ENCODE measurements around the gene YIF1B. TPM values are rescaled to one million over a fixed set of nuclear protein-coding genes. Genes with fewer than 3 reads are reported as not detected.
A peak's percentile ranks its signal among the peaks of the same experiment; 100 is the strongest.
"Not testable (repeated sequence)": the region's sequence is repeated elsewhere in the genome, so short reads cannot be mapped to it uniquely, and the experiment has no call there.

Gene YIF1B
- total and polyA plus RNA-seq, 2 experiments from 2014 or later = 61.5 to 140 TPM

DNA sequence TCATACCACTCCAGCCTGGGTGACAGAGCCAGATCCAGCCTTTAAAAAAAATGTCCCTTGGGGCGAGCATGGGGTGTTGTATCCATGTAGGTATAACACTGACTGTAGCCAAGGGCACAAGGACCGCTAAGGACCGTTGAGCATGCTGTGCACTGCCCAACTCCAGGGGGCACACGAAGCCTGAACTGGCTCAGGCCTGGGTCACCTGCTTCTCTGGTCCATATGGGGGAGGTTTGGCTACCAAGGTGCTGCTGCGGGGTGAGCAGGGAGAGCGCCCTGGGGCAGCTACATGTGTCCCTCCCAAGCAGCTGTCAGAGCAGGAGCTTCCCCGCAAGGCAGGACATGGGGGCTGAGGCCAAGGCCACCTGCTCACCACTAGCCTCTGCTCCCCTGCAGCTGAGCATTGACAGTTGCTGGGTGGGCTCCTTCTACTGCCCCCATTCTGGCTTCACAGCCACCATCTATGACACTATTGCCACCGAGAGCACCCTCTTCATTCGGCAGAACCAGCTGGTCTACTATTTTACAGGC is 36.2 kb upstream of the YIF1B start:
- Histone ChIP-seq H3K9me3 (ENCODE audit: low read depth) (no peaks in the 10 kb centered on the region), H3K36me3 (no peaks in the 10 kb centered on the region), H3K27me3 (no peaks in the 10 kb centered on the region), H3K4me3 (no peak overlapping the region), H3K4me1 (ENCODE audit: low read depth) (no peaks in the 10 kb centered on the region), H3K27ac (no peak overlapping the region)
- TF ChIP-seq, protein P1, sequence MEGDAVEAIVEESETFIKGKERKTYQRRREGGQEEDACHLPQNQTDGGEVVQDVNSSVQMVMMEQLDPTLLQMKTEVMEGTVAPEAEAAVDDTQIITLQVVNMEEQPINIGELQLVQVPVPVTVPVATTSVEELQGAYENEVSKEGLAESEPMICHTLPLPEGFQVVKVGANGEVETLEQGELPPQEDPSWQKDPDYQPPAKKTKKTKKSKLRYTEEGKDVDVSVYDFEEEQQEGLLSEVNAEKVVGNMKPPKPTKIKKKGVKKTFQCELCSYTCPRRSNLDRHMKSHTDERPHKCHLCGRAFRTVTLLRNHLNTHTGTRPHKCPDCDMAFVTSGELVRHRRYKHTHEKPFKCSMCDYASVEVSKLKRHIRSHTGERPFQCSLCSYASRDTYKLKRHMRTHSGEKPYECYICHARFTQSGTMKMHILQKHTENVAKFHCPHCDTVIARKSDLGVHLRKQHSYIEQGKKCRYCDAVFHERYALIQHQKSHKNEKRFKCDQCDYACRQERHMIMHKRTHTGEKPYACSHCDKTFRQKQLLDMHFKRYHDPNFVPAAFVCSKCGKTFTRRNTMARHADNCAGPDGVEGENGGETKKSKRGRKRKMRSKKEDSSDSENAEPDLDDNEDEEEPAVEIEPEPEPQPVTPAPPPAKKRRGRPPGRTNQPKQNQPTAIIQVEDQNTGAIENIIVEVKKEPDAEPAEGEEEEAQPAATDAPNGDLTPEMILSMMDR (IDR thresholded peaks at IDR 0.05; ENCODE audit: low read depth, low read length) = no peak
- no peak for DNase-seq (ENCODE audit: low read depth in 1 of 2, low spot score in 1 of 2)

DNA sequence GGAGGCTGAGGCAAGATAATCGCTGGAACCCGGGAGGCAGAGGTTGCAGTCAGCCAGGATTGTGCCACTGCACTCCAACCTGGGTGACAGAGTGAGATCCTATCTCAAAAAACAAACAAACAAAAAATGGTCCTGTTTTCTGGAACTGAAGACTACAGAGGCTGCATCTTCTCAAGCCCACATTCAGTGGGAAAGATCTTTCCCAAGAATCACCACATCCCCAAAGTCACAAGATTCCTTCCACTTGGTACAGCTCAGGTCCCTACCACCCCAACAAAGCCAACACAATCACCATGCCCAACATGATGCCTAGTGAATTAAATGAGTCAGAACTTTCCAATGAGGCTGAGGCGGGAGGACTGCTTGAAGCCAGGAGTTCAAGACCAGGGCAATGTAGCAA is 35.1 kb upstream of the YIF1B start:
- H3K4me3 ChIP-seq = no peak overlapping the region
- H3K36me3 ChIP-seq = no peaks in the 10 kb centered on the region
- no peaks in the 10 kb centered on the region for H3K9me3 ChIP-seq (ENCODE audit: low read depth)
- TF ChIP-seq, protein P1 (IDR thresholded peaks at IDR 0.05; ENCODE audit: low read depth, low read length) = no peak
- no peaks in the 10 kb centered on the region for H3K27me3 ChIP-seq
- no peaks in the 10 kb centered on the region for H3K4me1 ChIP-seq (ENCODE audit: low read depth)
- H3K27ac ChIP-seq = no peak overlapping the region
- DNase-seq (ENCODE audit: low read depth in 1 of 2, low spot score in 1 of 2) = no peak

DNA sequence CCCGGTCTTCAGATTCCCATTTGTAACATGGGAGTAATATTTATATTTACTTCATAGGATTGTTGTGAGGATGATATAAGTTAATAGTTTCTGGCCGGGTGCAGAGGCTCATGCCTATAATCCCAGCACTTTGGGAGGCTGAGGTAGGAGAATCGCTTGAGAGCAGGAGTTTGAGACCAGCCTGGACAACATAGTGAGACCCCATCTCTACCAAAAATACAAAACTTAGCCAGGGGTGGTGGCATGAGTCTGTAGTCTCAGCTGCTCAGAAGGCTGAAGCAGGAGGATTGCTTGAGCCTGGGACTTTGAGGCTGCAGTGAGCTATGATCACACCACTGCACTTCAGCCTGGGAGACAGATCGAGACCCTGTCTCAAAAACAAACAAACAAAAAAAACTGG is 31.1 kb upstream of the YIF1B start:
- no peaks in the 10 kb centered on the region for H3K4me1 ChIP-seq (ENCODE audit: low read depth)
- H3K27ac ChIP-seq = no peak overlapping the region
- H3K4me3 ChIP-seq = no peak overlapping the region
- no peaks in the 10 kb centered on the region for H3K9me3 ChIP-seq (ENCODE audit: low read depth)
- DNase-seq (ENCODE audit: low read depth in 1 of 2, low spot score in 1 of 2) = no peak
- TF ChIP-seq, protein P1 (IDR thresholded peaks at IDR 0.05; ENCODE audit: low read depth, low read length) = no peak
- no peaks in the 10 kb centered on the region for H3K27me3 ChIP-seq
- no peaks in the 10 kb centered on the region for H3K36me3 ChIP-seq

DNA sequence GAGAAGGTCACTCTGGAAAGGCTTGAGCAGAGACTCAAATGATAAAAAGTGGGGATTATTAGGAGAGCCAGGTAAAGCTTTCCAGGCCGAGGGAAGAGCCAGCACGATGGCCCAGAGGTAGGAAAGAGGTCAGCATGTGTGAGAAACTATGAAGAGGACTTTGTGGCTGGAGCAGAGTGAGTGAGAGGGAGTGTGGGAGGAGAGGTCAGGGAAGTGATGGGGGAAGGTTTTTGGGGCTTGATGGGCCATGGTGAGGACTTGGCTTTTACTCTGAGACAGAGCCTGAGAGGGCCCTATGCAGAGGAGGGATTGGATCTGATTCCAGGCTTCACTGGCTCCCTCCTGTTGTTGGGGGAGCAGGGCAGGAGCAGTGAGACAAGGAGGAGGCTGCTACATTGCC is 25.2 kb upstream of the YIF1B start:
- no peaks in the 10 kb centered on the region for H3K36me3 ChIP-seq
- no peak overlapping the region for H3K27ac ChIP-seq
- TF ChIP-seq, protein P1 (IDR thresholded peaks at IDR 0.05; ENCODE audit: low read depth, low read length) = no peak

DNA sequence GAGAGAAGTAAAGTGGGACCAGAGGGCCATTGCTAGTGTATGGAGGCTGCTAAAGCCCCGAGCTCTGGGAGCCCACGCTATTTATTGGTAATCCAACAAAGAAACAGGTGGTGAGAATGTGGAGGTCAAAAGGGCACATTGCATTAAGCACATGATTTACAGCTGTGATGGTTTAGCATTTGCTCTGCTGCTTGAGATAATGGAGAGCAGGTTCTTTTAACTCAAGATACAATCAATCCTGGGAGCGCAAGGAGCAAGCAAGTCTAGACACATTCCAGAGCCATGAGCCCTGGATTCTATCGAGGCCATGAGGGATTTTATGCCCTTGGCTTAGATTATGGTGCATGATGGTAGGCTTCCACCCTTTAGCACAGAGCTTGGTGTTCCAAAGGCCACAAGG is 23.3 kb upstream of the YIF1B start:
- not testable (repeated sequence) for H3K27ac ChIP-seq; H3K36me3 ChIP-seq; H3K27me3 ChIP-seq; DNase-seq (ENCODE audit: low read depth in 1 of 2, low spot score in 1 of 2); H3K4me1 ChIP-seq (ENCODE audit: low read depth); H3K9me3 ChIP-seq (ENCODE audit: low read depth); H3K4me3 ChIP-seq

More for the DNA sequence above, 25.2 kb upstream of the YIF1B start:
- Histone ChIP-seq H3K4me3 (no peak overlapping the region), H3K9me3 (ENCODE audit: low read depth) (no peaks in the 10 kb centered on the region), H3K27me3 (no peaks in the 10 kb centered on the region), H3K4me1 (ENCODE audit: low read depth) (no peaks in the 10 kb centered on the region)
- DNase-seq (ENCODE audit: low read depth in 1 of 2, low spot score in 1 of 2) = no peak

DNA sequence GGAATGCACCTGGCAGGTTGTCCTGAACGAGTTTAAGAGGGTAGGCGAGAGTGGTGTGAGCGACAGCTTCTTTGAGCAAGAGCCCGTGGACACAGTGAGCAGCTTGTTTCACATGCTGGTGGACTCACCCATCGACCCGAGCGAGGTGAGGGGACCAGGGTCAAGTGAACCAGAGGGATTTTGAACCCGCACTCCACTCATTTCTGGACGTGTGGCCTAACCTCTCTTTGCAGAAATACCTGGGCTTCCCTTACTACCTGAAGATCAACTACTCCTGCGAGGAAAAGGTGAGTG is 21.6 kb upstream of the YIF1B start:
- H3K9me3 ChIP-seq (ENCODE audit: low read depth) = no peaks in the 10 kb centered on the region
- H3K36me3 ChIP-seq = no peaks in the 10 kb centered on the region
- peak overlapping the region; percentile 62 for H3K4me3 ChIP-seq
- no peaks in the 10 kb centered on the region for H3K27me3 ChIP-seq
- peak overlapping the region; percentile 29 for H3K27ac ChIP-seq
- H3K4me1 ChIP-seq (ENCODE audit: low read depth) = no peaks in the 10 kb centered on the region
- DNase-seq (ENCODE audit: low read depth in 1 of 2, low spot score in 1 of 2) = no peak
- TF ChIP-seq, protein P1 (IDR thresholded peaks at IDR 0.05; ENCODE audit: low read depth, low read length) = no peak

Data from cardiac muscle cell (in vitro differentiated cells and primary cell).